Measurements from ENCODE around the gene CGNL1.
A peak's percentile ranks its signal among the peaks of the same experiment; 100 is the strongest.

CGNL1 gene

GRCh38 chr15:57586661-57587424 lies 210.5 kb downstream of the CGNL1 start:
- Mint-ChIP-seq H3K27ac (peak overlapping the region; percentile 97), H3K4me3 (peak overlapping the region; percentile 2 to 30), H3K27me3 (peaks cover 0 to 3% of the 10 kb centered on the region in 2 donors), H3K4me1 (peaks cover 44 to 65% of the 10 kb centered on the region in 2 donors), H3K36me3 (peaks cover 6 to 9% of the 10 kb centered on the region in 2 donors), H3K9me3 (peaks cover 4 to 8% of the 10 kb centered on the region in 2 donors)
- peak; percentile 79 to 85 for ATAC-seq (replicated peaks)
- peak; percentile 35 for DNase-seq

- no peak for ATAC-seq (replicated peaks)
- H3K36me3 Mint-ChIP-seq, result peaks cover 0 to under 1% of the 10 kb centered on the region in 2 donors
- H3K4me1 Mint-ChIP-seq, result peaks cover 49 to 82% of the 10 kb centered on the region in 2 donors
- DNase-seq, result no peak
- no peaks in the 10 kb centered on the region for H3K9me3 Mint-ChIP-seq
- H3K27ac Mint-ChIP-seq, result peak overlapping the region; percentile 22
- H3K4me3 Mint-ChIP-seq, result no peak overlapping the region
- no peaks in the 10 kb centered on the region for H3K27me3 Mint-ChIP-seq
These were observed 213.0 kb downstream of the CGNL1 start for GRCh38 chr15:57589281-57589680.

GRCh38 chr15:57589754-57590153 lies 213.4 kb downstream of the CGNL1 start:
- no peak overlapping the region for H3K4me3 Mint-ChIP-seq
- peaks cover 0 to 1% of the 10 kb centered on the region in 2 donors for H3K36me3 Mint-ChIP-seq
- no peaks in the 10 kb centered on the region for H3K9me3 Mint-ChIP-seq

GRCh38 chr15:57591237-57591821 lies 215.0 kb downstream of the CGNL1 start:
- ATAC-seq (replicated peaks) (peak; percentile 19 to 31), DNase-seq (peak; percentile 4)
- Mint-ChIP-seq H3K36me3 (peaks cover 0 to 1% of the 10 kb centered on the region in 2 donors), H3K9me3 (no peaks in the 10 kb centered on the region), H3K27ac (peak overlapping the region; percentile 84), H3K4me3 (peak overlapping the region; percentile 85 to 92), H3K27me3 (no peaks in the 10 kb centered on the region), H3K4me1 (peaks cover 44 to 74% of the 10 kb centered on the region in 2 donors)

More at GRCh38 chr15:57589754-57590153, 213.4 kb downstream of the CGNL1 start:
- ATAC-seq (replicated peaks) (no peak), DNase-seq (no peak)
- peak overlapping the region; percentile 70 for H3K27ac Mint-ChIP-seq
- H3K4me1 Mint-ChIP-seq, result peaks cover 49 to 82% of the 10 kb centered on the region in 2 donors
- no peaks in the 10 kb centered on the region for H3K27me3 Mint-ChIP-seq

GRCh38 chr15:57591822-57592367 lies 215.6 kb downstream of the CGNL1 start, which contains the start of gene MYZAP:
MYZAP (plus strand) TSS chr15:57591904; CDS start chr15:57592035, 131 bp downstream.
- Mint-ChIP-seq H3K4me3 (peak within 1 kb of the TSS; percentile 85 to 92), H3K27me3 (no peaks in the 10 kb centered on the region), H3K9me3 (no peaks in the 10 kb centered on the region), H3K4me1 (peaks cover 42 to 74% of the 10 kb centered on the region in 2 donors), H3K36me3 (peaks cover 0 to 1% of the 10 kb centered on the region in 2 donors), H3K27ac (peak within 1 kb of the TSS; percentile 84)
- ATAC-seq (replicated peaks) (peak; percentile 71 to 79), DNase-seq (peak; percentile 32)

- Mint-ChIP-seq H3K4me3 (peak overlapping the region; percentile 67 to 71), H3K27ac (peak overlapping the region; percentile 56), H3K4me1 (peaks cover 42 to 74% of the 10 kb centered on the region in 2 donors), H3K27me3 (no peaks in the 10 kb centered on the region), H3K36me3 (peaks cover 0 to 1% of the 10 kb centered on the region in 2 donors), H3K9me3 (no peaks in the 10 kb centered on the region)
- ATAC-seq (replicated peaks) (no peak), DNase-seq (no peak)
These were observed 216.1 kb downstream of the CGNL1 start for GRCh38 chr15:57592426-57592825.

GRCh38 chr15:57592836-57593420 lies 216.6 kb downstream of the CGNL1 start:
- DNase-seq, result no peak

GRCh38 chr15:57594479-57594878 lies 218.2 kb downstream of the CGNL1 start:
- Mint-ChIP-seq H3K27ac (no peak overlapping the region), H3K27me3 (no peaks in the 10 kb centered on the region), H3K36me3 (peaks cover 0 to 1% of the 10 kb centered on the region in 2 donors), H3K9me3 (no peaks in the 10 kb centered on the region), H3K4me3 (no peak overlapping the region), H3K4me1 (peaks cover 24 to 71% of the 10 kb centered on the region in 2 donors)
- DNase-seq (no peak), ATAC-seq (replicated peaks) (no peak)

More at GRCh38 chr15:57592836-57593420, 216.6 kb downstream of the CGNL1 start:
- H3K9me3 Mint-ChIP-seq, result no peaks in the 10 kb centered on the region
- H3K27ac Mint-ChIP-seq, result peak overlapping the region; percentile 51
- H3K36me3 Mint-ChIP-seq, result peaks cover 0 to 1% of the 10 kb centered on the region in 2 donors
- H3K27me3 Mint-ChIP-seq, result no peaks in the 10 kb centered on the region
- H3K4me3 Mint-ChIP-seq, result peak overlapping the region; percentile 67 to 71
- H3K4me1 Mint-ChIP-seq, result peaks cover 39 to 74% of the 10 kb centered on the region in 2 donors
- peak in 1 of 2 donors; percentile 6 for ATAC-seq (replicated peaks)

- Mint-ChIP-seq H3K36me3 (peaks cover 0 to 1% of the 10 kb centered on the region in 2 donors), H3K27ac (no peak overlapping the region), H3K4me3 (no peak overlapping the region), H3K4me1 (peaks cover 16 to 64% of the 10 kb centered on the region in 2 donors), H3K27me3 (no peaks in the 10 kb centered on the region), H3K9me3 (no peaks in the 10 kb centered on the region)
- DNase-seq (no peak), ATAC-seq (replicated peaks) (no peak)
These were observed 218.9 kb downstream of the CGNL1 start for GRCh38 chr15:57595011-57595866.

- Mint-ChIP-seq H3K9me3 (no peaks in the 10 kb centered on the region), H3K4me1 (peaks cover 9 to 58% of the 10 kb centered on the region in 2 donors), H3K27me3 (peaks cover 0 to under 1% of the 10 kb centered on the region in 2 donors), H3K36me3 (peaks cover 0 to 1% of the 10 kb centered on the region in 2 donors), H3K27ac (no peak overlapping the region), H3K4me3 (no peak overlapping the region)
- ATAC-seq (replicated peaks) (no peak), DNase-seq (no peak)
These were observed 220.1 kb downstream of the CGNL1 start for GRCh38 chr15:57596301-57596855.

- H3K9me3 Mint-ChIP-seq, result no peaks in the 10 kb centered on the region
- ATAC-seq (replicated peaks) (no peak), DNase-seq (no peak)
- H3K4me1 Mint-ChIP-seq, result peaks cover 8 to 60% of the 10 kb centered on the region in 2 donors
- no peak overlapping the region for H3K27ac Mint-ChIP-seq
- peaks cover 0 to 4% of the 10 kb centered on the region in 2 donors for H3K36me3 Mint-ChIP-seq
- no peak overlapping the region for H3K4me3 Mint-ChIP-seq
- H3K27me3 Mint-ChIP-seq, result peaks cover 0 to 4% of the 10 kb centered on the region in 2 donors
These were observed 220.7 kb downstream of the CGNL1 start for GRCh38 chr15:57596978-57597377.

- H3K27ac Mint-ChIP-seq, result no peak overlapping the region
These were observed 221.1 kb downstream of the CGNL1 start for GRCh38 chr15:57597431-57597830.

GRCh38 chr15:57598346-57598745 lies 222.0 kb downstream of the CGNL1 start:
- no peak for DNase-seq
- no peak for ATAC-seq (replicated peaks)
- Mint-ChIP-seq H3K4me1 (peaks cover 4 to 47% of the 10 kb centered on the region in 2 donors), H3K27ac (no peak overlapping the region), H3K4me3 (no peak overlapping the region), H3K36me3 (peaks cover 0 to 4% of the 10 kb centered on the region in 2 donors), H3K27me3 (peaks cover 0 to 4% of the 10 kb centered on the region in 2 donors), H3K9me3 (no peaks in the 10 kb centered on the region)

More at GRCh38 chr15:57597431-57597830, 221.1 kb downstream of the CGNL1 start:
- H3K36me3 Mint-ChIP-seq, result peaks cover 0 to 4% of the 10 kb centered on the region in 2 donors
- H3K4me3 Mint-ChIP-seq, result no peak overlapping the region
- no peaks in the 10 kb centered on the region for H3K9me3 Mint-ChIP-seq
- DNase-seq (no peak), ATAC-seq (replicated peaks) (no peak)
- H3K4me1 Mint-ChIP-seq, result peaks cover 8 to 57% of the 10 kb centered on the region in 2 donors
- peaks cover 0 to 4% of the 10 kb centered on the region in 2 donors for H3K27me3 Mint-ChIP-seq

Data from stimulated activated naive B cell treated with anti-CD40 and anti-IgM and Interleukin-4, amounts not matched to agents 10 μg/mL and 1 μg/mL and 100 μg/mL, for 72 hours (primary cell).